ENCODE data around the gene LRCH1.

Gene LRCH1

DNA sequence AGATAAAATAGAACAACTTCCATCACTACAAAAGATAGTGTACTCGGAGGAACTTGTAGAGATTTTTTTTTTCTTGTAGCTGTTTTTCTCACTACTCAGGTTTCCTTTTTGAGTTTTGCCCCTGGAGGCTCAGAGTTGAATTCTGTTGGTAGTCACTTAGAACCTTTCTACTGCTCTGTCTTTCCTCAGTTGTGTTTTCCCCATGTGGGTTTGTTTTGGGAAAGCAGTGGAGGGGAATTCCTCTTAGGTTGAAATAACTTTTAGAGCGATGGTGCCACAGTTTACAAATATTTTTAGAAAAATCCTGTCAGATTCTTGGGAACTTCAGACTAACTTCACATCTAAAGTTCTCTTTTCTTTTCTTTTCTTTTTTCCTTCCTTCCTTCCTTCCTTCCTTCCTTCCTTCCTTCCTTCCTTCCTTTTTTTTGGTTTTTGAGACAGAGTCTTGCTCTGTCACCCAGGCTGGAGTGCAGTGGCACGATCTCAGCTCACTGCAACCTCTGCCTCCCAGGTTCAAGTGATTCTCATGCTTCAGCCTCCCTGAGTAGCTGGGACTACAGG is 65.8 kb downstream of the LRCH1 start:
- DNase-seq, result no peak

DNA sequence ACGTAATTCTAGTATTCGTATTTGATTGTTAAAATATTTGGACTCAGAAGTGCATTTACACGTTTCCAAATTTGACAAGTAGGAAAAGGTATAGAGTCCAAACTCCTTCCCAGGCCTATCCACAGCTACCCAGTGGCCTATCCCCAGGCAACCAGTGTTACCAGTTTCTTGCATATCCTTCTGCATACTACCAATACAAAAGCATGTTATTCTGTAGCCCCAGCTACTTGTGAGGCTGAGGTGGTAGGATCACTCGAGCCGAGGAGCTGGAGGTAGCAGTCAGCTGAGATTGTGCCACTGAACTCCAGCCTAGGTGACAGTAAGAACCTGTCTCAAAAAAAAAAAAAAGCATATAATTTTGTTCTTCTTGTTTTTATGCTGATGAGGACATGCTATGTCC is 67.1 kb downstream of the LRCH1 start:
- no peak for DNase-seq

DNA sequence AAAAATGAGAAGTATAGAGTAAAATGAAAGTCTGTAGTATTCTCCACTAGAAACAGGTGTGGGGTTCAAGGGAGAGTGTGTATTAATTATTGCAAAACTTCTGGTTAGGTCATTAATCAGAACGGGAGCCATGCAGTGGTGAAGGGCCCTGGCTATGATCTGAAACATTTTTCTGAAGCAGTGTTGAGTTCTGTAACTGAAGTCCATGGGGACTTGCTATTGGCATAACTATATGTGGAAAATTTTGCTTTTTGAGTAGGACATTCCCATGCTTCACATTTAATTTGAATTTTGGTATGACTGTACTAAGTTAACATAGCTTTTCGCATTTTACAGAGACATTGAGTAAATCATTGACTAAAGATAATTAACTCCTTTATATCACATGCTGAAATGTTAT is 67.5 kb downstream of the LRCH1 start:
- no peak for DNase-seq

DNA sequence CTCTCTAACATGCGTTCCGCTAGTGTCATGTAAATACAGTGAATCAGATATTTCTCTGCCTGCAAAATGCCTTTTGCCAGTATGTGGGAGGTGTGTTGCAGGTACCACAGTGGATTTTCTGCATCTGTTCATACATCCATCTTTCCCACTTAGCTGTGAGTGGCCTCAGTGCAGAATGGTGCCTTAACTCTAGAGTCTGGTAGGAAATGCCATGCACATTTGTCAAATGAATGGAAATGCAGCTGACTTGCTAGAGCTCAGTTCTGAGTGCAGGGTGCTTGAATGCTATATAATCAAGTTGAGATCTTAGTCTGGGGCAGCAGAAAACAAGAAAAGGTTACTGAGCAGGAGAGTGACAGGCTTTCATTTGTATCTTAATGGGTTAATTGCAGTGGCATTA is 68.2 kb downstream of the LRCH1 start:
- no peak for DNase-seq

DNA sequence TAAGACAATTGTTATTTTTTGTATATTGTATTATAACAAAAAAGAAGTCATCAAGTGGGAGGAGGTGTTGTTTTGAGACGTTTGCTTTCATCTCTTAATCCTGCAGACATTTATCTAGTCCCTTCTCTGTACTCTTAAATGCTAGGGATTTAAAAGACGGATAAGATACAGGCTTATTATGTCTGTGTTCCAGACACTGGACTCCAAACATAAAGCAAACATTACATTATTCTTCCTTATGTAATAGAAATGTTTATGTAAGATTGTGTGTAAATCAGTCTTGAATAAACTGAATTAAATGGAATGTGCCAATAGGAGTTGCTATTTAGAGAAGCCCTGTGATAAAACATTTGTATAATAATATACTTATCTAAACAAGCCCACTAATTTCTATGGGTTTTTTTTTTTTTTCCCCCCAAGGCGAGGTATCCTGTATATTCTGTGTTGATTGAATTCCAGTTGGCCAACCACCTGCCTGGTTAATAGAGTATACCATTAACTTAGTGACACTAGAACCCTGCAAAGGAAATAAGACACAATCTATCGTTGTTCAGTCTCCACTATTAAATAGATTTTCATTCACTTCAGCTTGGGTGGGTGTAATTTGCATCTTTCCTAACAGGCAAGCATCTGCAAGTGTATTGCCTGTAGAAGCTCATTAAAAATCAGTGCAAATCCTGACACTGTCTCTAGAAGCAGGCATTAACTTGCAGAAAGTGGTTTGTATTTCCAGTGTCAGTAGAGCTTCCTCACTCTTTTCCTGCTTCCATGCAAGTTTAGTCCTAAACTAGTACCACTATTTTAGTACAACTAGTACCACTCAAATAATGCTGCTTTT is 69.0 kb downstream of the LRCH1 start:
- DNase-seq, result peak; percentile 69

DNA sequence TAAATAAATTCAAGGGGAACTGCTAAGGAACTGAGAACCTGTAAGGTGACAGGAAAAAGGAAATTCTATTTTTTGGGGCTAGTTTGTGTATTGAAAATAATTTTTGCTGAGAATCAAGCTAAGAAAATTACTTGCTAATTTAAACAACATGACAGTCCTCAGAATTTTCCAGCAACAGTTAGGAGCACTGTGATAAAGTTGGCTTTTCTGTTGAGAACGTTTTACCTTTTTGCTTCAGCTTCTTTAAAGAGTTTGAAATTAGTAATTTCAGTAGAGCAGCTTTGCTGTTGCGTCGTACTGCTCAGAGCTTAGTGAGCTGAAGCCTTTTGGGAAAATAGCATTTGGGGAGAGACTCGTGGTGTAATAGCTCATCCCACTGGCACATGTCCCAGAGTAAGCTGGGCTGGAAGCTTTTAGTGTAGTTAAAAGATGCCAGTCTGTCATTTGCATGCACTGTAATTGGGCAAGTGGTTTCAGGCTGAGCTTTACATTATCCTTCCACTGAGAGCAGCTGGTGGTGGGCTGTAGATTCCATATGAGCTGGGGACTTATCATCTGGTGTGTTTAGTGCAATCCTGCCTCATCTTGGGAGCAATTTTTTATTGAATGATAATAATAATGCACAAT is 69.8 kb downstream of the LRCH1 start:
- no peak for DNase-seq

DNA sequence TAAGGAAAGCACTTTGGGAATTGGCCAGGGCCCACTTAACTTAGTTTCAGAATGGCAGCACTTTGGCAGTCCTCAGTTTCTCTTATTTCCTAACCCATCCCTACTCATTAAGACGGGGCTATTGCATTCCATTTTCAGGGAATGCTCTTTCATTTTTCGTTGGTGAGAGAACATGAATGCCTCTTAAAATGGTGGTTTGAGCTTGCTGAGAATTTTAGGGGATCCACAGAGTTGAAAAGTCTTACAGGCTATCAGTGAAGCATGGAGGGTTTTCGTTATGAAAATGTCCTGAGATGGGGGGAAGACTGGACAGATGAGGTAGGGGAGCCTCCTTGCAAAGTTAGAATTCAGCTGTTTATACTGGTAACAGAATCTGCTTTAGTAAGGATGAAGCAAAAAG is 71.4 kb downstream of the LRCH1 start:
- no peak for DNase-seq

DNA sequence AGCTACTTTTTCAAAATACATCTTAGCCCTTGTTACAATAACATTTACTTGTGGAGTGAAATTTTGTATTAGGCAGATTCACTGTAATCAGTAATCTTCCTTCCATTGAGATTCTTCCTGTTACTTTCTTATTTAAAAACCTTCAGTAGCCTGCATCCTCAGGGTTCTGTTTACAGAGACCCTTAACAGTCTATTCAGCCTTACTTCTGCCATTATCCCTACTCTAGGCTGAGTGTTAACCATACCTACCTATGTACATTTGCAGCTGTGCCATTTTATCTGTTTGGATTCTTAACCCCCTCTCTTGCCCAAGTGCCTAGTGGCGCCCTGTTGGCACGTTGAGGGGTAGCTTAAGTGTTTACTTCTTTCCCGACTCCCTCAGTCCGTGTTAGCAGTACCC is 71.9 kb downstream of the LRCH1 start:
- no peak for DNase-seq

DNA sequence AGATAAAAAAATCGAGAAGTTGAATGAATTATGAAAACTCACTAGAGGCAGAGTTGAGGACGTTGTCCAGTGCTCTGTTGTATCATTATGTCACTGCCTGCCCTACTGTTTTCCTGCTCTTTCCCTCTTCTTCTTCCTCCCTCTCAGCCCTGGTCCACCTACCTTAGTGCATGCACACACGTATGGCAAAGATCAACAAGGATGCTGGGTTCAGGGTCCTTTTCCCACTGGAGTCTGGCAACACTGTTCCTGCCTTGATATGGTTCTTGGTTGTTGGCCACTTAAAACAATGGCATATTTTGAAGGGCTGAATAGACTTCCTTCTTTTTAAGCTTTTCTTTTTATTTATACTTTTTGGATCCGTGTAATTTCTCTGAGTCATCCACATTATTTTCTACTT is 74.5 kb downstream of the LRCH1 start:
- no peak for DNase-seq

DNA sequence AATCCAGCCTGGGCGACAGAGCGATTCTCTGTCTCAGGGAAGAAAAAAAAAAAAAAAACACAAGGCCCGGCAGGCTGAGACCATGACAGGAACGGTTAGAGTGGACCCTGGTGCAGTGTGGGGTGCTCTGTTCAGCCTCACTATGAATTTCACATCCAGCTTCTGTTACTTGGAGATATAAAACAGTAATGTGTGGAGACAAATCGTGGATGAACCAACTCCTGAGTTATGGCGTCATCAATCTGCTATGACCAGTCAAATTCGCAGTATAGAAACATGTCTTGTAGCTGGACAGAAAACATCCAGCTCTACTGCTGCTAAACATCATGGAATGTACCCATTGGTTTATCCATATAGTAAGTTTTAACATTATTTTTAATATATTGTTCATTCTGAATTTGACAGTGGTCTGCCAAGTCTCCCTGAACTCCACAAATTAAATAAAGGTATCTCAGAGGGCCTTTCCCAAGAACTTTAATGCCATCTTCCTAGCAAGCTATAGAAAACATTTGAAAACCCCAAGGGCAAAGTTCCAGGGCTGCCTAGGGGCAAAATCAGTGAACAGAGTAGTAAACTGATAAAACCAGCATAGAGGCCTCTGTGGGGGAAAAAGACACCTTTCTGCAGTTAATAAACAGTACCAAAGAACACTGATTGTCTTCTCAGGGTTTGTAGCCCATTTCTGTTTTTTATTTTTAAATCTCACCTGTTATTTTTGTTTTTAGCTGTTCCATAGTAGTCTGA is 75.8 kb downstream of the LRCH1 start:
- DNase-seq, result no peak

DNA sequence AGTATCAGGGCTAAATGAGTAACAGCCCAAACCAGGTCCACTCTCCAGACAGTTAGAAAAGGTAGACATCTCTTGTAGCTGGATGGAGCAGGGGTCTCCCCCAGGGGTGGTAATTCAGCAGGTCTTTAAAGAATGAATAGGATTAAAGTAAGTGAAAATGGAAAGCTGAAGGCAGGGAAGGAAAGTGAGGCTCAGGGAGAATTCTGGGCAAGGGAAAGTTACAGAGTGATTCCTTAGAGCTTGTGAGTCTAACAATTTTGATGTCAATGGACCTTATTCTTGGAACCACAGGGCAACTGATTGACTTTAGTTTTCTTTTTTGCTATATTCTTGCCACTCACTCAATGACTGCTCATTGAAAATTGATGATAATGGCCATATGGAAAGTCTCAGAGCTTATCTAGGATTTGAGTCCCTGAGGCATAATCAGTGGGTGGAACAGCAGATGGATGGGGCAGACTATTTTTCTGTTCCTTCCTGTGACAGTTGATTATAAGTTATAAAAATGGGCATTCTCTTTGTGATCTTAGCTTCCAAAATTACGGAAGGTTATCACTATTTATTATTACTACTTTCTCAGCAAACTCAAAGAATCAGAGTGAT is 76.9 kb downstream of the LRCH1 start:
- DNase-seq, result no peak

DNA sequence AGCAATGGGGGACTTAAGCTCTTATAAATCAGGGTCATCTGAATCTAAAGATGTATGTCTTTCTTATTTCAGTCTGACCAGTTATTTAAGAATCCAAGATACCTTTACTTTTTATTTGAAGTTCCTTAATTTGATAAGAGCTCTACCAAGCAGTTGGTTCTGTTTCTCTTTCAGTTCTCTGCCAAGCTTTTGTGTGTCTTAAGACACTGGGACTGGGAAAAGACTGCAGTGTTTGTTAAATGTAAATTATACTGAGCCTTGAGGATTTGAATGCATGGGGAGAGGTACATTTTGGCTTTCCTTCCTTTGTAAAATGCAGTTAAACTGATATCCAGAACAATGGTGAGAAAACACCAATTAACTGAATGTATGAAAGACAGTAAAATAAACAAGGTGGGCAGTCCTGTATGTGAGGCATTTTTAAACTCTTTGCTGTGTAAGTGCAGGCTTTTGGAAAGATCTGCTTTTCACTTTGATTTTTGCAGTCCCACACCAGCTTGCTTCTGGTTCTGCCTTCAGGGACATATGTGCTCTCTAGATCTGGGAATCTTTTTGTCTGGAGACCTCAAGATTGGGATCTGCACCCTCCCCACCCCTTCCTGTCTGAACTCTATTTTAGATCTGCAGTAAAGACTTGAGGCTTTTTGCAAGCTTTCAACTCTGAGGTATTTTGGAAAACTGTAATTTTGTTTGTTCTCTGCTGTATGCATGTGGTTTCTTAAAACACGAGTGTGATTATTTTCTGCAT is 77.6 kb downstream of the LRCH1 start:
- DNase-seq, result no peak

DNA sequence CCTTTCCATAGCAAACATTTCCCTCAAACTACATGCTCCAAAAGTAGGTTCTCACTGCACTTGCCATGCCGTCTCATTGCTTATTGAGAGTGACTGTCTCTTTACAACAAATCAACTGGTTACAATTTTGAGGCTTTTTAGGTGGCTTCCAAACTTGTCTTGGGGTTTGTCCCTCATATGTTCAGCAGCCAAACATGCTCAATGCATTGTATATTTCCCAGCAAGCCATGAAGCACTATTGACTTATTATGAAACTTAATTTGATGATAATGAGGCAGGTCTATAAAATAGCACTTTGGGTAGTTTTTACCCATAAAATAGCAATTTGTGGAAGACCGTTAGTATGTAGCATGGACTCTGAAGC is 78.2 kb downstream of the LRCH1 start:
- no peak for DNase-seq

DNA sequence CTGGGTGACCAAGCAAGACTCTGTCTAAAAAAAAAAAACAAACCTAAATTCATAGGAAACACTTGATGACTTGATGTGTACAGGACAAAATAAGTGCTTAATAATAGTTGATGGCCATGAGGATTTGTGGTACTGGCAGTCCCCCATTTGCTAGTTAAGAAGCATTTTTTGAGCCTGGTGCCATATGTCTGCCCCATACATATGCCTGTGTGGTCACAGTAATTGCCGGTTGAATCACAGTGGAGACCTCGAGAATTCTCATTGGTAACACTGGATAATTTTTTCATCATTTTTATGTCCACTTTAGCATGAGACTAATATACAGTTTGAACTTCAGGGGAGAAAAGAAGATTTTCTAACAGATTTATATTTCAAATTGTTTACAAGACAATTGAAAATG is 79.2 kb downstream of the LRCH1 start:
- no peak for DNase-seq

DNA sequence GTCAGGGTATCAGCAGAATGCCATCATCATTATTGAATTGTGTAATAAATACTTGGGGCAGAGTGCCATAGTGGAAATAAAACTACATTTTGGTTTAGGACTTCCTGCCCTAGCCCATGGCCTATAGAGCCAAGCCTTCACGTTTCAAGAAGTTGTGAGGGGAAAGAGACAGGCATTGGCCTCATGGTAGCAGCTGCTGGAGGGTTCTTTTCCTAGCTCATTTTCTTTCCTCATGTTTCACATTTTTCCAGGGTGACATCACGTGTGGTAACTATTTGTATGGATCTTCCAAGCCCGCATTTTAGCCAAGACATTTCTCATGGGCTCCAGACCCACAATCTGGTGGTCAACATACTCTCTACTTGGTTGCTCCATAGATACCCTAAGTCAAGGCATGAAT is 80.4 kb downstream of the LRCH1 start:
- DNase-seq, result no peak

DNA sequence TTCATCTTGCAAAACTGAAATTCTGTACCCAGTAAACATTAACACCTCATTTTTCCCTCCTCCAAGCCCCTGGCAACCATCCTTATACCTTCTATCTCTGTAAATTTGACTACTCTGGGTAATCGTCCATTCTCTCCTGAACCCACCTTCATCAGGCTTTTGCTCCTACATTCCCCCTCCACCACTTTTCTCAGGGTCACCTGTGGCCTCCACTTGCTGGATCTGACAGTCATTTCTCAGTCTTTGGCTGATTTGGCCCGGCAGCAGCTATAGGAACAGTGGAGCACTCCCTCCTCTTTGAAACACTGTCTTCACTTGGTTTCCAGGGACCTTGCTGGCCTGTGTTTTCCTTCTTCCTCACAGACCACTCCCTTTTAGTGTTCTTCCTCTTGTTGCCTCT is 83.5 kb downstream of the LRCH1 start:
- DNase-seq, result no peak

DNA sequence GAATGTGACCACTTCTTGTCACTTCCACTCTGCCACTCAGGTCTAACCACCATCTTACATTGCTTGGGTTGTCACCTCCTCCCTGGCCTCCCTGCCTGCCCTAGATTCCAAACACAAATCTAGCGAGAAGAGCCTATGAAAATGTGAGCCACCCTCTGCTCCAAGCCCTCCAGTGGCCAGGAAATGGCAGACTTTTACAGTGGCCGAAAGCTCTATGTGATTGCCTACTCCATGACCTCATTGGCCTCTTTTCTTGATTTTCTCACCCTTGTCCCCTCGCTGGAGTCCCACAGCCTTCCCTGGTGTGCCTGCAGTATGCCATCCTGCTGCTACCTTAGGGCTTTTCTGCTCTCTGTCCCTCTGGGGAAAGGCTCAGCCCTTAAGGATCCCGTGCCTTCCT is 84.2 kb downstream of the LRCH1 start:
- DNase-seq, result no peak

DNA sequence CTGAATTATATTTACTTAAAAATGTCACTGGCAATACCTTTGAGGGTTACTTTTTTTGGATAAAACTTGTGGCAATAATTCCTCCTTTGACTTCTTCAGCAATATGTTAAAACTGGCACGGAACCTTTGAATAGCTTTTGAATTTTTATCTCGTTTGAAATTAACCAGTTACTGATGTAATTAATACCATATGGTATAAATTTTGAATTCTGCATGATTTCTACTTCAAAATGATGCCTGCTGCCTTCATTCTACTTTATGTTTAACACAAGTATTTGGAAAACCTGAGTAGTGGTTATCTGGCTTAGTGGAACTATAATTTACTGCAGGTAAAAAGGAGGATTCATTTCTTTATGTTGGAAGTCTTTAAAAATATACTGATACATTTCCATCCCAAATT is 85.3 kb downstream of the LRCH1 start:
- DNase-seq, result no peak

DNA sequence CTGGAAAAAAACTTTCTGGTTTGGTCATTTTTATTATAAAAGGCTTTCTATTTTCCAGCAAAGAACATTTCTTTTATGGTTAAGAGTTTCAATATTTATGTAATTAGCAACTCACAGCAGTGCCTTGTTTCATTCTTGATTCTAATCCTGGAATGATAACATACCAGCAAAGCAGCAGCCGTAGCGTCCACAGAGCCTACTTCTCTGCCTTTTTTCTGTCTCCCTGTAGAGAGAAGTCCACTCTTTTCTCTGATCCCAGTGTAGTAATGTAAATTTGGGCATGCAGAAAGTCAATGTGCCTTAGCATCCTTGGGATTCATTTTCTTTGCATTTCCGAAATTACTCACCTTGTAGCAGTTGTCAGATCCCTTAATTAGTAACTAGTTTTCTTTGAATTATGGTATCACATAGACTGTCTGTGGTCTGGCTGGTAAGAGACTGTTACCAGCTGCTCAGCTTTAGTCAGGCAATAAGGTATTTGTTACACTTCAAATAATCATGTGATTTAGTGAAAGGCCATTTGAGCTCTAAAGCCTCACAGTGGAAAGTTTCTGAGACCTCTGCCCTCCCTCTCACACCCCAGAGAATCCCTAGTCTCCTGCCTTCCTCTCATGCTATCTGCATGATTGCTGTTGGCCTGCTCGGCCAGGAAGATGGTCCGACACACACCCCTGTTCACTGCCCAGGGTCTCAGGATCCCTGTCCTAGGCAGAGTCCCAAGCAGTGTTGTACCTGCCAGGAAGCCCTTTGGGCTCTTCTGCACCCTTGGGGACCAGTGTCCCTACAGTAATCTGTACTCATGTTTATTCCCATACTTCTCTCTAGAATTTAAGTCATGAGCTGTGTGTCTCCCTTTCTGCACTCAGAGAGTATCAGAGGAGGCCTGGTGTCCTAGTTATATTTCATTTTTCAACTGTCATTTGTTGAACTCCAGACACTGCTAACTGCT is 86.3 kb downstream of the LRCH1 start:
- no peak for DNase-seq

DNA sequence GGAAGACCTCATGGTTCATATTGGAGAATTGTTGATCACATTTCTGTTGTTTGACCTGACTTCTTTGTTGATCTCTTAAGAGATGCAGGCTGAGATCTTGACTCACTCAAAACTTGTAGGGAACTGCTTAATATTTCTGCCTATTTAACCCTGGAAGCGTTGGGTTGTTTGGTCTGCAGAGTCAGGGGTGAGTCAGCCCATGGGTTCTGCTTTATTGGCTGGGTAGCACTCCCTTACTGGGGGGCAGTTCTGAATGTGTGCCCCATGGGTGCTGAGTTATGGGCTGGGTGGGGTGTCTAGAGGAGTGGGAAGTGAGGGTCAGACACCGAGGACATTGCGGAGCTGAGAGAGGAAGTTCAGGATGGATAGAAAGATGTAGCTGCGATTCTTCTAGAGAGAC is 87.9 kb downstream of the LRCH1 start:
- DNase-seq, result no peak

DNA sequence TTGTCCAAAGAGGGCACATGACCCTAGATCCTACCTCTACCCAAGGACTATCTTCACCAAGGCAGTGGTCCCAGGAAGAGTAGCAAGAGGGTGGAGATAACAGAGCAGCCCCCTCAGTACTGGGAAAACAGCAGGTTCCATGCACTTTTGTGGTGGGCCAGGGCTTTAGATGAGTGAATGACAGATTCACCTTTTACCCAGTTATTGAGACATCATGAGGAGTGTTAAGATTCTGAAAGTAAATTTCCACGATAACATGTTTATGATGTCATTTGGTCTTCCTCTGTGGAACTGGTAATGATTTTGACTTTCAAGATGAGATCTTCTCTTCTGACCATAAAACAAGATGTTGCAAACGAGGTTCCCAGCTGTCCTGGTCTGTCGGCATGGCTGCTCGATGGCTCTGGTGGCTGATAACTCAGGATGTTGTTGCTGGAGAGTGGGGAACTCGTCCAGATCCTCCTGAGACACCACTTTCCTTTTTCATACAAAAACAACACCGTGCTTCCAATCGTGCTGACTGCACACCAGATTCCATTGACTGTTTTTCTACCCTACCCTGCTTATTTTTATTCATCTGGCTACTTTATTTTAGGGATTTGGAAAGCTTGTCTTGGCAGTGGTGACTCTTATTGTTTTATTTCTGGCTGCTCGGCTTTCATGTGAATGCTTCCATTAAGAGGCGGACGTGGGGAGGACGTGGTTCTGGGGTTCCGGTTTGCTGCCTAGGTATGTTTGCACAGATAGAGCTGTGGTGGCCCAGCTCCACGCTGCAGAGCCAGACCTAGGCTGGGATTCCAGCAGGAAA is 88.5 kb downstream of the LRCH1 start:
- no peak for DNase-seq

All from NCI-H146 (cell line).